Hypothalamus (tissue), 51 donors: ENCODE data around the gene ITPK1.

Experiments used
- DNase-seq, 51 donors: peaks; one replicate each; lab custom pipeline; 2025; lab: John Stamatoyannopoulos, UW

The ITPK1 gene

DNA sequence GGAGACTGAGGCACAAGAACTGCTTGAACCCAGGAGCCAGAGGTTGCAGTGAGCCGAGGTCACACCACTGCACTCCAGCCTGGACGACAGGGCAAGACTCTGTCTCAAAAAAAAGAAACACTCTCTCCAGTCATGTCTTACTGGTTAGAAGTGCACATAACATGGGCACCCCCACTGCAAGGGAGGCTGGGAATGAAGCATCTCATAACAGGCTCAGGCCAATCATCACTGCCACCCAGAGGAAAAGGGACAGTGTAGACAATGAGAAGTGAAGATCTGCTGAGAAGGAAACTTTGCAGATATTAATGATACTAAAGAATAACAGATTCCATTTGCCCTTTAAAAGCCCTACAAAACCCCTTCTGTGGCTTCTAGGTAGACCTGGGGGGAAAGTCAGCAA lies 66.9 kb downstream of the ITPK1 start:
- no peak for DNase-seq

DNA sequence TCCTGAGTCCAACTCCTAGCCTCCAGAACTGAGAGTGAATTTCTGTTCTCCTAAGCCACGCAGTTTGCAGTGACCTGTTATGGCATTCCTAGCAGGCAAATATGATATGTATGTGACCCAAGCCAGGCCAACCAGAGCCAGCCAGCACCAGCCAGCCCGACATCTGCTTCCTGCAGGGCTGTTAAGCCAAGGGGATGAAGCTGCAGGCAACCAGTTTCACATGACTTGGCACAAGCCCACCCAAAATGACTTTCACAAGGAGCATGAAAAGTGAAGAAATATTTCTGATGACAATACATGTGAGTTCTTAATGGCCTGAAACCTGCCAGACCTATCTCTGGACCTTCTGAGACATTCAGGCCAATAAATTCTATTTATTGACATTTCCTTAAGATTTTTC lies 68.1 kb downstream of the ITPK1 start:
- DNase-seq = no peak

DNA sequence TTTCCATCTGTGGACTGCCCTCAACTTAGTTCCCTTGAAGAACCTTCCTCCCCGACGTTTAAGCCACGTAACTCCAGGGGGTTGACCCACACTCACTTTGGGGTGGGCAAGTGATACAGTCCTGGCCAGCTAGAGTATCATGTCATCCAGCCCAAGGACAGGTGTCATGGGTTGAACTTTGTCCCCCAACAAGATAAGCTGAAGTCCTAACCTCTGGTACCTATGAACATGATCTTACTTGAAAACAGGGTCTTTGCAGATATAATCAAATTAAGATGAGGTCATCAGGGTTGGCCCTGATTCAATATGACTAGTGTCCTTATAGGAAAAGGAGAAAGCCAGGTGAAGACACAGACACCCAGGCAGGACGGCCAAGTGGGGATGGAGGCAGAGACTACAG lies 68.6 kb downstream of the ITPK1 start:
- no peak for DNase-seq

DNA sequence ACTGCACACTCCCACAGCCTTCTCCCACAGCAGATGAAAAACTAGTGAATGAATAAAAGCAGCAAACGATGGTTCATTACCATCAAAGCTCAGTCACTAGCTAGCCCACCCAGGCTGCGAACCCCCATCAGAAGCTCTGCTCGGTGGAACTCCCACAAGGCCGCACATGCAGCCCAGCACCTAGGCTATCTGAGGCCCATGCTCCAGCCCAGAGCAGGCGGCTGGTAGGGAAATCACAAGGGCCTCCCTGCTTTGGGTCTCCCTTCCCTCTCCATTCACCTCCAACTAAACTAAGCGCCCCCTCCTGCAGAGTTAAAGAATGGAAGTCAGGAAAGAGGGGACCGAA lies 69.0 kb downstream of the ITPK1 start:
- no peak for DNase-seq

DNA sequence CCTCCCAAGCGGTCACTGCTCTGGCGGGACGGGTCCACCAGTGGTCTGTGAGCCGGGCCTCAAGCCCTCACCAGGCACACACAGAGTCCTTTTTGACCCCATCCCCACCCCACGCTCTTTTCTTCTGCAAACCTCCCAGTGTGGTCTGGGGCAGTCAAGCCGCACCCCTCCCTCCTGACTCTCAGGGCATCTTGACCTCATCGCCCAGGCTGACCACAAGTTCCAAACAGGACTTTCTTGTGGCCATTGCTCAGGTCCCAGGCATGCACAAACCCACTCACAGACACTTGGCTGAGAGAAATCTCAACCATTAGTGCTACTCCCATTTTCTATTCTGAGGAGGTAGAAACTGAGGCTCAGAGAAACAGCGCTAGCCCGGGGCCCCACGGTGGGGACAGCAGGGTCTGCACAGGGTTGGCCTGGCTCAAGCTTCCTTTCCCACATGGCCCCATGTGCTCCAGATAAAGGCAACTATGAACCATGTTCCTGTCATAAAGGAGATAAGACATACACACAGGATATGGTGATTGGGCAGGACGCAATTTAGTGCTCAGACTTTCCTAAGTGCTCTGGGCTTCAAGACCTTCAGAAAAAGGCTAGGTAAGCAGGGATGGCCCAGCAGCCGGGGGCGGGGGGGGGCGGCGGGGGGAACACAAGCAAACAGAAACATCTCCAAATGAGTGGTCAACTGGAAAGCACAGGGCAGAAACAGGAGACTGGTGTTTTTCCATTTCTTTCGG lies 69.6 kb downstream of the ITPK1 start:
- no peak for DNase-seq

DNA sequence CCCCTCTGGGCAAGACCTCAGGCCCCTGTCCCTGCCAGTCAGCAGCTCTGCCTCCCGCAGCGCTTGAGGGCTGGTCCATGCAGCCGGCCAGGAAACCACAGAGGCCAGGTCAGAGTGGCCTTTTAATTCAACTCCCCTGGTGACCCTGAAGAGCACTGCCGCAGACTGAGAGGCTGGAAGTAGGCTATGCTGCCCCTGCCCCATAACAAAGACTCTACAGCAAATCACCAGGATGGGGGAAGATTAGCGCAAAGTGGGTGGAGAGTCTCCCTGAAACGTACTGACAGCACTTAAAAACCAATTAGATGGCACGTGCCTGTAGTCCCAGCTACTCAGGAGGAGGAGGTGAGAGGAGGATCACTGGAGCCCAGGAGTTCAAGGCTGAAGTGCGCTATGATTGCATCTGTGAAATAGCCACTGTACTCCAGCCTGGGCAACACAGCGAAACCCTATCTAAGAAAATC lies 70.5 kb downstream of the ITPK1 start:
- DNase-seq = peak in 1 of 51 donors; percentile 21

DNA sequence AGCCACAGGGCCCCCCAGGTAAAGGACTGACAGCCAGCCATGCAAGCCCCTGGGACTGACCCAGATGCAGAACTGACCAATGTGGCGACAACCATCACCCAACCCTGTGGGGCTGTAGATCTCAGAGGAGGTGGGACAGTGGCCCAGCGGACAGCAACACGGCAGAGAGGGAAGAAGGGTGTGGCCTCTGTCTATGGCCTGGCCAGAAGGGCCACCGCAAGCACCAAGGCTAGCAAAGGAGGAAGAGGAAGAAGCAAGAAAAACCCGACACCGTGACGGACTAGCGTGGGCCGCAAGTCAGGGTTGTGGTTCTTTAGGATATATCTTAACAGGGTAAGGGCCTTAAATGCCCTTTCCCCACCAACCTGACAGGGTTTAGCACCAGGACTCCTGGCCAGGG lies 71.2 kb downstream of the ITPK1 start:
- DNase-seq = no peak

DNA sequence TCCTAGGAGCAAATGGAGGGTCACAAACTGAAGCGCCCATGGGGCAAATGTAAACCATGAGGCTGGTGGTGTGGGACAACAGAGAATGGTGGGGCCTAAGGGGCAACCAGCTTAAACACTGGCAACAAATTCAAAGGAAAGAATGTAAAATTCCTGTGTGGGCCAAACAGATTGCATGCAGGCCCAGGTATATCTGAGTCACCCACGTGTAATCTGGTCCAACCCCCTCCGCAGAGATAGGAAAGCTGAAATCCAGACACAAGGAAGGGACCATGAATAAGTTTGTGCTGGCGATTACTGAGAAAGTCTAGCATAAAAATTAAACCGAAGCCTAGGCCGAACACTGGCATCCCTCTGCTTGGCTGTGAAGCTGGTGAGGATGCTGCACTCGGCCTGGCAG lies 71.6 kb downstream of the ITPK1 start:
- no peak for DNase-seq

DNA sequence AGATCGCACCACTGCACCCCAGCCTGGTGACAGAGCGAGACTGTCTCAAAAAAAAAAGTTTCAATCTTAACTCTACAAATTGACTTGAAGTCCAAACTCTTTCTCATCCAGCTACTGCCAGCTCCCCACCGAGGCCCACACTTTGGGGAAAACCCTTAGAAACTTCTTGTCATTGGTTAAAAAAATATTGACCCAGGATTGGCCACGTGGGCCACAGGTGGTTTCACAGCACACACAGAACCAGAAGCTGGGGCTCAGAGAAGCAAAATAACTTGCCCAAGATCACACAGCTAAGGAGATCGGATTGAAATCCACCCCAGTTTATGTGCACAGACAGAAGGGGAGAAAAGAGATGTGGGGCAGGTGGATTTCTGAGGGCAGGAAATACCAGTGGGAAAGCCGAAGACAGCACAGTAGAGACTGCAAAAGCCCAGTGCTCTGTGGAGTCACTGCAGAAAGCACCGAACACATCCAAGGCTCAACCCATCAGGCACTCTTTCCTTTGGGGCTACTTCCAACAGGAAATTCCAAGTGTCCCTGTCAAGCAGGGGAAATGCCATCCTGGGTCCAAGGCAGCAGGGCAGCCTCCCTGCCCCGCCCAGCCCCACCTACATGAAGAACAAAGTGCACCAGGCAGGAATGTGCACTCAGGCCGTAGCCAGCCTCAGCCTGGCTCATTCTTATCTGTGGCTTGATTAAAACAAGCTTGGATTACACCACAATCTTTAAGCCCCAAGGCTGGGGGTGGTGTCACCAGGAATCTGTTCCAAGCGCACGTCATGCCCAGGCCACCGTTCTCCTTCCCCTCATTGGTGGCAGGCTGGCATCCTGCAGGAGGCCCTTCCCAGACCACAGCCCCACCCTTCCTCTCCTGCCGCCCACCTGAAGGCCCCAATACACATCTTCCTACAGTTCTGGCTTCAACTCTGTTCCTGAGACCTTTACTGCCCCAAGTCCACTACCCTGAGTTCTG lies 72.5 kb downstream of the ITPK1 start:
- DNase-seq = no peak

DNA sequence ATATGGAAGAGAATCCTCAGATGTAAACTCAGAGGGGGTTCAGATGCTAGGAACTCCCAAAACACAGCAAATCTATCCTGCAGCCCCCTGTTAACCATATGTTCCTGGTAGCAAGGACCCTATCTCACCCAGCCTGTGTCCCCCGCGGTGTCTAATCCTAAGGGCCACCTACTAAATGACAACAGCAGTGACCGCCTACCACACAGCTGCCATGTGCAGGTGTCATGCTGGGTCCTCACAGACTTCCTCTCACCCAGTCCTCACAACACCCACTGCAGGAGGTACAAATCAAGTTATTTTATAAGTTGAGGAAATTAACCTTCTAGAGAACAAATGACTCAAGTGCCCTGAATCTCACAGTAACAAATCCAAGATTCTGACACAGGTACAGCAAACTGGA lies 73.9 kb downstream of the ITPK1 start:
- DNase-seq = no peak

DNA sequence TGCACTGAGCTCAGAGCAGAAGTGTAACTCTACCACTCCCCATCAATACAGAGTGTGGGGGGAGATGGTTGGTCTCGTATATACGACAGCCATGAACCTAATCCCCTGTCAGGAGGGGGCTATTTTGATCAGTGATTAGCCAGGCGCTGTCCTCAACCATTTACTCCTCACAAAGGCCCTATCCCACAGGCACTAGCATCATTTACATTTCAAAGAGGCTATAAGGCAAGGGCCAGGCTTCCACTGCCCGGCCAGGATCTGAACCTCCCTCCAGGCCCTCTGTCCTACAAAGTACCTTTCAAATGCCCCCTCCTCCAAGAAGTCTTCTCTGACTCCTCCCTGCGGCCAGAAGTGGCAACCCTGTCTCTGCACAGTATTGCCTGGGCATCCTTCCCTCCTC lies 74.7 kb downstream of the ITPK1 start:
- DNase-seq = no peak

DNA sequence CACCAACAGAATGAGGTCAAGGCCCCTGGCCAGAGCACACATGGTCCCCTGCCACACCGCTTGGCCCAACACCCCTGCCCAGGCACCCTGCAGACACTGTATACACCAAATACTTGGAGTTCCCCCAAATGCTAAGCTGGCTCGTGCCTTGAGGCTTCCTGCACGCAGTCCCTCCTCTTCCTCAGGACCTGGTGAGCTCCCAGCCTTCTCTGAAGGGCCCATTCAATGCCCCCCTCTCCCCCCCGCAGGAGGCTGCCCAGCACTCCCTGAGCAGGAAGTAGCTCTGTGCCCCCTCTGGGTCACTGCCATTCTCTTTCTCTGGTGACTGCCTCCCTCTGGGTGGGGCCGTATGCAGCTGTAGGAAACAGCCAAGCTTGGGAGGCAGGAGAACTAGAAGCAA lies 75.3 kb downstream of the ITPK1 start:
- DNase-seq = peak in 18 of 51 donors; percentile 28 to 73 (median 44)

DNA sequence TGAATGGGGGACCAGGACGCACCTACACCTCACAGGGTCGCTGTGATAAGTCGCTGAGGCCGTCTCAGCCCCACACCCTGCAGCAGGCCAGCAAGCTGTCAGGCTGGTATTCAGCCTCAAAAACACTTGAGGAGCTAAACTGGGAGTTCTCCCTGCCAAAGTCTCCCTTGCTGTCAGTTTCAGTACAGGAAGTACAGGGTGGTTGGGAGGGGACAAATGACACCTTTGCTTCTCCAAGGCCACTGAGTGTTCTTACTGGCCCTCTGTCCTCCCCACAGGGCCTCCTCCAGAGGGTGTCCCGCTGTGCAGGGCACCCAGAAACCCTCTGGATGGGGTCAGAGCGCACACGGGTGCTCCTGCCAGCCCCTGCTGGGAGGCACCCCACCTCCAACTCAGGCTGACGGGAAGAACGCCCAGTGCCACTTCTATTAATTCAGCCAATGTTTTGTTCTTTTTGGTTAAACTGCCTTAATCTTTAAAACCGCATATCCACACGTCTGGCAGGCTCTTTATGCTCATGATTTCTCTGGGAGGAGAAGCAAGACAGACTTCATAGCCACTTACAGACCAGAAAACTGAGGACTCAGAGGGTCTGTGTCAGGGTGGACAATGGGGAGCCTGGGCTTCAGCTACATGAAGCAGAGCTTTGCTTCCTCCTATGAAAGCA lies 75.9 kb downstream of the ITPK1 start:
- peak in 3 of 51 donors; percentile 34 to 60 (median 49) for DNase-seq

DNA sequence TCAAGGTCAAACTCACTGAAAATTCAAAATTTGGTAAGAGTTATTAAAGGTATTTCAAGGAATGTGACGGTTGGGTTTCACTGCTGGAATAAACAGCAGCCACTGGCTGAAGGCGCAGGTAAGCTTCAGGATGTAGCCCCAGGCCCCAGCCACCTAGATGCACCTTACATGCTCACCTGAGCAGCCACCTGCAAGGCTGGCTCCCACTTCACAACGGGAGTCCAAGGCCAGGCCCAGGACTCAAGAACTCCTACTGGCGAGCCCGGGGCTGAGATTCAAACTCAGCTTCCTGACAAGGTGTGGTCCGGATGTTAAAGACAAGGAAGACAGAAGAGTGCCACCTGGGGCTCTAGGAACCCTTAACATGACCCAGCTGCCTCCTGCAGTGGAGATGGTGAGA lies 78.4 kb downstream of the ITPK1 start:
- peak in 1 of 51 donors; percentile 24 for DNase-seq

DNA sequence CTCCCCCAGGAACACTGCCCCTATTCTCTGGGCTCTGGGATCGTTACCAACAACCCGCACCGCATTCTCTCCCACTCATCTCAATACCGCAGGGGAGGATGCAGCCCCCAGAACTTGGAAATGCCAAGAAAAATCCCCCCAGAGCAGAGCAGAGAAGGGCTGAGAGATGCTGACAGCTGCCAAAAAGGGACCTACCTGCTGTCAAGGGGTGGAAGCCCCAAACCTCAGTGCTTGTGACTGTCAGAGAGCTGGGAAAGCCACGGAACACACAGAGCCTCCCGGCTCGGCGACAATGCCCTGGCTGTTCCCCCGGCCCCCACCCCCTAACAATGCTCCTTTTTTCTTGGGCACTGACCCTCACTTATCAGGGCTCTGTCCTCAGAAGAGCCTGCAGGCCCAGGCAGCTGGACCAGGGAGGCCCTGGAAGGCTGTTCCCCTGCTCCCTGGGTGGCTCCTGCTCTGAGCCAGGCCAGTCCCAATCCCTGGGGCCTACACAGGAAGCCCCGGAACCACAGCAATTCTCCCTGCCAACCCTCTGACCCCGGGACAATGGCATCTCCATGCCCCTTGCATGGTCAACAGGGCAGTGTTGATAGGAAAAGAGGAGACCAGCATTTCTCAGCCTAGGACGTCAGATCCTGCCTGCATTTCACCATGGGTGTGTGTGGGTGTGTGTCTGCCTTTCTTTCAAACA lies 78.9 kb downstream of the ITPK1 start:
- DNase-seq = peak in 48 of 51 donors; percentile 50 to 99 (median 86)

DNA sequence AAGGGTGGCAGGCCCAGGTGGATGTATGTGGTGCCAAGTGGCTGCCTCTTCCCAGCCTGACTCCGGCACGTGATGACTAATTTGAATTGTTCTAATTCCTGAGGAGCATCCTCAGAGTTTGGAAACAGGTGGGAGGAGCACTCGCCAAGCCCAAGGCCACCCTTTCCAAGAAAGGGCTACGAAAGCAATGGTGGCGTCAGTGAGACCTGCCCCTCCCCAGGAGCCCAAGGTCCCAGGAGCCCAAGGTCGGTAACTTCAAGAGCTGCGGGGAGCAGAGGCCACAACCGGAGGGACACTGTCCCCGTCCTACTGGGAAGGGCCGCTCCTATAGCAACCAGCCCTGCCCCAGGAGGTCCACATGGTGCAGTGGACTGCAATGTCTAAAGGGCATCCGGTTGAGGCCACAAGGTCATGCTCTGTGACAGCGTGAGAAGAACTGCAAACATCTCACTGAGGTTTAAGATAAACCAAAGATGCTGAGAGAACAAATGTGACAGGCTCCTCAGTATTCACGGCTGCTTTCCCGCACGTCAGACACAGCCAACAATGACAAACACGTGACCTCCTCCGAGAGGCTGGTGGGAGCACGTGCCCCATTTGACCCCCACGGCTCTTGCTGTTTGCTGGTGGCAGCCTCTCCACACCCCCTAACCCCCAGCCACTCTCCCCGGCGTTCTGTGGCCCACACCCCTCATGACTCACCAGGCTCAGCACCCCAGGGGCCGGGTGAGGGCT lies 79.6 kb downstream of the ITPK1 start:
- peak in 43 of 51 donors; percentile 50 to 97 (median 87) for DNase-seq

DNA sequence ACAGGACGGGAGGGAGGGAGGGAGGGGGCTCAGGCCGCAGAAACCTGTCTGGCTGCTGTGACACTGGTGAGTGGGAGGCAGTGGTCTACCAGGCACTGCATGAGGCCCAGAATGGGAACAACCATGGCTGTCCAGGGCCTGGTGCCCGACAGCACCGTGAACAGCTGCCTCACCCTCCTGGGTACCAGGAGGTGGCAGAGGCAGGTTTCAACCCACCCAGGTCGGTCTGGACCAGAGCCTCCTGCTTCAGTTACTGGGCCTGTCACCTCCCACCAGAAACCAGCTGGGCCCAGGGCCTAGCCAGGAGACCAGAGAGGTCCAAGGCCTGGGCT lies 80.2 kb downstream of the ITPK1 start:
- DNase-seq = no peak

DNA sequence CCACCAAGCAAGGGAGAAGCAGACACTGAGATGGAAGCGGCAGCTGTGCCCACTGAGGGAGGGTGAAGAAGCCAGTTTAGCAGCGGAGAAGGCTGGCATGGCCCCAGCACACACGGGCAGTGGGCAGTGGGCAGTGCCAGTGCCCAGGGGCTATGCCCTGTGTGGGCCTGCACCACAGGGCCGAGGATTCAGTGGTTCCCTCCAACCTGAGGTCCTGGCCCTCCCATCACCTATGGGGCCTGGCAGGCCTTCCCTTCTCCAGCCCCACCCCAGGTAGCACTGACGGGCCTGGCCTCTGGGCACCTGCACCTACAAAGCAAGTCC lies 81.1 kb downstream of the ITPK1 start:
- DNase-seq = no peak

DNA sequence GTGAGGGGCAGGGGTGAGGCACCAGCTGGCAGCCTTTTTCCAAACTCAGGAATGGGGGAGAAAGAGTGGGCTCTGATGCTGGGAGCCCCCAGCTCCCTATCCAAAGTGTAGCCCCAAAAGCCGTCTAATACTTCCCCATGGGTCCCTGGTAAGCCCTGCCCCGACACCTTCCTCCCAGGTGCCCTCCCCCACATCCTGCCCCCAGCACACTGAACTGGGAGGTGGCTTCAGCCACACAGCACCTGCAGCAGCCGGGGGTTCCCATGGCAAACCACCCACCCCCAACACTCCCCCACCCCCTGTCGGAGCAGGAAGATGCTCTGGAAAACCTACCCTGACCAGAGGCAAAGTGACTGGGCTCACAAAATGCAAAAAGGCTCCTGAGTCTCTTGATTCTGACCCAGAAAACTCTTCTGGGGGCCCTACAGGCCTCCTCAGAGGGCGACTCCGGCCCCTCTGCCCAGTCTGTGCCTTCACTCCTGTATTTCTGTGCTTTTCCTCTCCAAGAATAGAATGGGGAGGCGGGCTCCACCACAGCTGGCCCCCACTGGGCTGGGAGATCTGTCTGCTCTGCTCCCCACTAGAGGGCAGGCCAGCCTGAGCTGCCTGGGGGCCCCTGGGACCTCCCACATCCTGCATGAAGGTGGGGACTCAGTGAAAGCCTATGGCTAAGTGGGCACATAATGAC lies 81.6 kb downstream of the ITPK1 start:
- DNase-seq = peak in 29 of 51 donors; percentile 18 to 75 (median 50)
